IMR-90 (cell line): ENCODE data around the gene MMP2.

ENCODE experiments used
- BHLHE40 ChIP-seq: fragments of 150-350 bp; IDR thresholded peaks from 2 replicates; pipeline ENCODE4 v1.6.1; 2016; ENCODE audit warnings: mild to moderate bottlenecking, low read depth, low read length
- CEBPB ChIP-seq: IDR thresholded peaks from 2 replicates; pipeline ENCODE4 v1.6.1; 2012; ENCODE audit warnings: low read depth, low read length, improper control_type of control experiment
- CHD1 ChIP-seq: IDR thresholded peaks from 2 replicates; pipeline ENCODE4 v1.6.1; 2012; ENCODE audit warnings: low read depth, low read length, improper control_type of control experiment
- FOS ChIP-seq: fragments of 150-350 bp; IDR thresholded peaks from 2 replicates; pipeline ENCODE4 v1.6.1; 2016; ENCODE audit warnings: low read depth, low read length
- MAFK ChIP-seq: IDR thresholded peaks from 2 replicates; pipeline ENCODE4 v1.6.1; 2012; ENCODE audit warnings: low read depth, low read length, improper control_type of control experiment
- MXI1 ChIP-seq: IDR thresholded peaks from 2 replicates; pipeline ENCODE4 v1.6.1; 2012; ENCODE audit warnings: low read depth, mild to moderate bottlenecking, low read length, moderate library complexity, borderline replicate concordance
- NFE2L2 ChIP-seq: fragments of 150-350 bp; IDR thresholded peaks from 2 replicates; pipeline ENCODE4 v1.6.1; 2016; ENCODE audit warnings: low read depth, mild to moderate bottlenecking, low read length
- POLR2A ChIP-seq: IDR thresholded peaks from 2 replicates; pipeline ENCODE4 v1.6.1; 2012; ENCODE audit warnings: mild to moderate bottlenecking, low read depth, low read length
- RAD21 ChIP-seq: IDR thresholded peaks from 2 replicates; pipeline ENCODE4 v1.6.1; 2012; ENCODE audit warnings: low read length, improper control_type of control experiment
- RFX5 ChIP-seq: IDR thresholded peaks from 2 replicates; pipeline ENCODE4 v1.8.0; 2012; ENCODE audit warnings: low read depth, mild to moderate bottlenecking, low read length, moderate library complexity
- SMC3 ChIP-seq: fragments of 150-350 bp; IDR thresholded peaks from 2 replicates; pipeline ENCODE4 v1.6.1; 2016; ENCODE audit warnings: low read depth, mild to moderate bottlenecking, antibody characterized with exemption, low read length, moderate library complexity
- TF ChIP-seq, protein P1 (sequence below): conservative IDR thresholded peaks from 2 replicates; pipeline ENCODE4 v1.5.1; 2012; ENCODE audit warnings: mild to moderate bottlenecking, low read depth, low read length, improper control_type of control experiment
- TF ChIP-seq, protein P2 (sequence below): fragments of 150-350 bp; IDR thresholded peaks from 2 replicates; pipeline ENCODE4 v1.6.1; 2017; ENCODE audit warnings: mild to moderate bottlenecking, antibody characterized with exemption, low read length, low read depth

DNA sequence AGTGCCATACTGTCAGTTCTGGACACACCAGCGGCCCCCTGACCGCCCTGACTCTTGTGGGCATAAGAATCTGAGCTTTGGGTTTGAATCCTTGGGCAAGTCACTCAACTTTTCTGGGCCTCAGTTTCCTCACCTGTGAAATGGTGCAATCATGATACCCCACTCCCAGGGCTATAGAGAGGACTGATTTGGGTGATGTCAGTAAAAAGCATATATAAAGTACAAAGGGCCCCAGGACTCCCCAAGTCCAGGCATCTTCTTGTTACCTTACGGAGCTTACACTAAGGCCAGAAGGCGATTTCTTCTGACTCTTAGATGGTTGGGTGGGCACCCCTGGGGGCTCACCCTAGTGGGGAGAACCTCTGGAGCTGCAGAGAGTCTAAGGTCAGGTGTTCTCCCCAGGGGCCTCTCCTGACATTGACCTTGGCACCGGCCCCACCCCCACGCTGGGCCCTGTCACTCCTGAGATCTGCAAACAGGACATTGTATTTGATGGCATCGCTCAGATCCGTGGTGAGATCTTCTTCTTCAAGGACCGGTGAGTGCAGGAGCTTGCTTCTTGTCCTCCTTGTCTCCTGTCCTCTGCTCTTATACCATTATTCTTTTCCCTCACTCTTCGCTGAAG is 13.9 kb downstream of the MMP2 start:
- TF ChIP-seq POLR2A (no peak), CEBPB (no peak), MXI1 (no peak), RFX5 (no peak), FOS (no peak), CHD1 (no peak), SMC3 (no peak), BHLHE40 (no peak), NFE2L2 (no peak), MAFK (no peak), RAD21 (no peak)
- TF ChIP-seq, protein P1, sequence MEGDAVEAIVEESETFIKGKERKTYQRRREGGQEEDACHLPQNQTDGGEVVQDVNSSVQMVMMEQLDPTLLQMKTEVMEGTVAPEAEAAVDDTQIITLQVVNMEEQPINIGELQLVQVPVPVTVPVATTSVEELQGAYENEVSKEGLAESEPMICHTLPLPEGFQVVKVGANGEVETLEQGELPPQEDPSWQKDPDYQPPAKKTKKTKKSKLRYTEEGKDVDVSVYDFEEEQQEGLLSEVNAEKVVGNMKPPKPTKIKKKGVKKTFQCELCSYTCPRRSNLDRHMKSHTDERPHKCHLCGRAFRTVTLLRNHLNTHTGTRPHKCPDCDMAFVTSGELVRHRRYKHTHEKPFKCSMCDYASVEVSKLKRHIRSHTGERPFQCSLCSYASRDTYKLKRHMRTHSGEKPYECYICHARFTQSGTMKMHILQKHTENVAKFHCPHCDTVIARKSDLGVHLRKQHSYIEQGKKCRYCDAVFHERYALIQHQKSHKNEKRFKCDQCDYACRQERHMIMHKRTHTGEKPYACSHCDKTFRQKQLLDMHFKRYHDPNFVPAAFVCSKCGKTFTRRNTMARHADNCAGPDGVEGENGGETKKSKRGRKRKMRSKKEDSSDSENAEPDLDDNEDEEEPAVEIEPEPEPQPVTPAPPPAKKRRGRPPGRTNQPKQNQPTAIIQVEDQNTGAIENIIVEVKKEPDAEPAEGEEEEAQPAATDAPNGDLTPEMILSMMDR: no peak
- TF ChIP-seq, protein P2, sequence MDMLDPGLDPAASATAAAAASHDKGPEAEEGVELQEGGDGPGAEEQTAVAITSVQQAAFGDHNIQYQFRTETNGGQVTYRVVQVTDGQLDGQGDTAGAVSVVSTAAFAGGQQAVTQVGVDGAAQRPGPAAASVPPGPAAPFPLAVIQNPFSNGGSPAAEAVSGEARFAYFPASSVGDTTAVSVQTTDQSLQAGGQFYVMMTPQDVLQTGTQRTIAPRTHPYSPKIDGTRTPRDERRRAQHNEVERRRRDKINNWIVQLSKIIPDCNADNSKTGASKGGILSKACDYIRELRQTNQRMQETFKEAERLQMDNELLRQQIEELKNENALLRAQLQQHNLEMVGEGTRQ: no peak
